ENCODE measurements around the gene MRPL53. TPM values are rescaled to one million over a fixed set of nuclear protein-coding genes. Genes with fewer than 3 reads are reported as not detected.
A peak's percentile ranks its signal among the peaks of the same experiment; 100 is the strongest.

MRPL53 gene
- total RNA-seq, result 10 to 100 TPM; 15.4 to 40.4 (median 38.8) TPM

DNA sequence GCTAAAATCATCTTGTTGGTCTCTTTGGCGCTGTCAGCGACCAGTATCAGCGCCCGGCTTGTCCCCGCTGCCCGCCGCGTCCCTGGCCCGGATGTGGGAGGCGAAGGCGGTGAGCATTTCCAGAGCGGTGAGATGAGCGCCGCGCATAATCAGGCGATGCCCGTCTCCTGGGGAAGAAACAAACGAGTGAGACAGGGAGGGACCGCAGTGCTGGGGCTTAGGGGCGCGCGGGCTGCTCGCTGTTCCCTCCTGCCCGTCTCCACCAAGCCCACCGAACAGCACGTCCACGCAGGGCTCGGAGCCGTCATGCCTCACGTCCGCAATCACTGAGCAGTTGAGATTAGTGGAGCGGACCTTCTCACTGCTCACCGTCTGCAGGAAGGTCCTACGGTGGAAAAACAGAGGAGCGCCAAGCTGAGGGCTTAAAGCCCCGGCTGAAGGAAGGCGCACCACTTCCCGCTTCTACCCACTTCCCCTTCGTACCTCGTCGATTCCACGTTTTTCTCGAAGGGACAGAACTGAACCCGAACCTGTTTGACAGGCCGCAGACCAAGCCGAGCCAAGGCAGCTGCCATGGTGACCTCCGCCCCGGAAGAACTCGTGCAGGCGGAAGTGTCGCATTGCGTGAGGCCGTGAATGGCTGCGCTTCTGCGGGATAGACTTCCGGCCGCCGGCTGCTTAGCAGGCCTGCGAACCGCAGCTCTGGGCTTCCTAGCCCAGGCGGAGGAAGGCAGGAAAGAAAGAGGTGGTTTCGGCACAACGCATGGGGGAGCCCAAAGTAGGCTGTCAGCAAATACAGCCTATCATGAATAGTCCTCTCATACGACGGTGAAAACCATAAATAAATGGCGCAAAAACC is at the start of gene MRPL53:
Gene MRPL53 (minus strand): TSS at position 595 of the 859 bp plus-strand sequence. CDS start 20 bp downstream, at position 575.
- Histone ChIP-seq H3K27ac (replicated peaks in 1 of 4) (peak within 1 kb of the TSS; percentile 80 to 90 (median 84)), H3K9me3 (no peaks in the 10 kb centered on the region), H3K4me3 (peak within 1 kb of the TSS; percentile 63 to 89 (median 73)), H3K4me1 (peaks cover 20 to 28% (median 26%) of the 10 kb centered on the region in 4 donors), H3K36me3 (peaks cover 9 to 31% (median 27%) of the 10 kb centered on the region in 4 donors), H3K27me3 (no peaks in the 10 kb centered on the region)
- TF ChIP-seq EP300 (IDR thresholded peaks at IDR 0.05), result no peak
- TF ChIP-seq POLR2A (IDR thresholded peaks at IDR 0.05; ENCODE audit: low read depth), result peak; percentile 62
- peak; percentile 98 for TF ChIP-seq POLR2AphosphoS5 (IDR thresholded peaks at IDR 0.05)
- peak in 1 of 3 experiments; percentile 21 for TF ChIP-seq CTCF (IDR thresholded peaks at IDR 0.05)
- DNase-seq (ENCODE audit: extremely low spot score), result peak; percentile 98
- intact Hi-C loops (cut with DNase I), result no loop called here
- WGBS, result under 1% methylated on average over 40 of the region's 66 CpGs

DNA sequence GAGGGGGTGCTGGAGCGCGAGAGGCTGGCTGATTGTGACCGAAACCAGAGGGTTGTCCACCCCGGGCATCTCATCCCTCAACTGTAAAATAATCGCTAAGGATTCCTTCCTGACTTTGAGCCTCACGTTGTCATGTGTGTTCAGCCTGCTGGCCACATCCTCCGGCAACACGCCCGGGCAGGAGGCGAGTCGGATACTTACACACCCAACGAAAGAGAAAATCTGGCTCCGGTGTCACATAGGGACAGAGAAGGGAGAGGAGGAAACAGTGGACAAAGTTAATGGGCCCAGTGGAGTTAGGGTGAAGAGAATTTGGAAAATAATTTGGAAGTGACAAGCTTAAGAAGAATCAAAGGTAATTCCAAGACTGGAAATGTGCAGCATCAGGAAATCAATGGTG is 44.2 kb upstream of the MRPL53 start:
- Histone ChIP-seq H3K27me3 (peaks cover 18 to 99% (median 63%) of the 10 kb centered on the region in 4 donors), H3K27ac (replicated peaks in 1 of 4) (no peak overlapping the region), H3K4me1 (peaks cover 29 to 32% (median 32%) of the 10 kb centered on the region in 4 donors), H3K36me3 (no peaks in the 10 kb centered on the region), H3K9me3 (no peaks in the 10 kb centered on the region), H3K4me3 (peak overlapping the region in 3 of 4 donors; percentile 39 to 53 (median 44))
- DNase-seq (ENCODE audit: extremely low spot score), result no peak
- WGBS, result 72% methylated on average over 13 of the region's 13 CpGs
- TF ChIP-seq CTCF (IDR thresholded peaks at IDR 0.05) (no peak), POLR2A (IDR thresholded peaks at IDR 0.05; ENCODE audit: low read depth) (no peak), EP300 (IDR thresholded peaks at IDR 0.05) (no peak), POLR2AphosphoS5 (IDR thresholded peaks at IDR 0.05) (no peak)
- intact Hi-C loops (cut with DNase I), result no loop called here

- Histone ChIP-seq H3K27ac (replicated peaks in 1 of 4) (no peak overlapping the region), H3K4me3 (peak overlapping the region; percentile 36 to 53 (median 42)), H3K27me3 (peaks cover 18 to 100% (median 67%) of the 10 kb centered on the region in 4 donors), H3K36me3 (no peaks in the 10 kb centered on the region), H3K4me1 (peaks cover 29 to 32% (median 32%) of the 10 kb centered on the region in 4 donors), H3K9me3 (no peaks in the 10 kb centered on the region)
- 17% methylated on average over 7 of the region's 72 CpGs for WGBS
- no peak for DNase-seq (ENCODE audit: extremely low spot score)
- no peak for TF ChIP-seq POLR2A (IDR thresholded peaks at IDR 0.05; ENCODE audit: low read depth)
- no peak for TF ChIP-seq CTCF (IDR thresholded peaks at IDR 0.05)
- TF ChIP-seq EP300 (IDR thresholded peaks at IDR 0.05), result no peak
- TF ChIP-seq POLR2AphosphoS5 (IDR thresholded peaks at IDR 0.05), result no peak
- intact Hi-C loops (cut with DNase I), result no loop called here
Measured at GRCh38 chr2:74515981-74516633, 43.6 kb upstream of the MRPL53 start.

GRCh38 chr2:74515271-74515980 is 42.9 kb upstream of the MRPL53 start:
- H3K36me3 ChIP-seq, result no peaks in the 10 kb centered on the region
- H3K4me1 ChIP-seq, result peaks cover 29 to 32% (median 32%) of the 10 kb centered on the region in 4 donors
- WGBS, result 6% methylated on average over 24 of the region's 60 CpGs
- TF ChIP-seq POLR2A (IDR thresholded peaks at IDR 0.05; ENCODE audit: low read depth), result no peak
- no peak for TF ChIP-seq CTCF (IDR thresholded peaks at IDR 0.05)
- TF ChIP-seq EP300 (IDR thresholded peaks at IDR 0.05), result no peak
- H3K9me3 ChIP-seq, result no peaks in the 10 kb centered on the region
- intact Hi-C loops (cut with DNase I), result no loop called here
- peak overlapping the region; percentile 36 to 53 (median 42) for H3K4me3 ChIP-seq
- peaks cover 18 to 100% (median 72%) of the 10 kb centered on the region in 4 donors for H3K27me3 ChIP-seq
- no peak overlapping the region for H3K27ac ChIP-seq (replicated peaks in 1 of 4)
- no peak for DNase-seq (ENCODE audit: extremely low spot score)

All from esophagus muscularis mucosa (tissue), 4 donors.